Activated CD4-positive, alpha-beta T cell treated with anti-CD3 and anti-CD28 coated beads for 4 hours (primary cell): ENCODE data around the gene SWAP70.

Experiments
- DNase-seq, 2 donors: peaks; one replicate each; pipeline ENCODE4 v3.0.0-alpha.2; 2020

The SWAP70 gene

GRCh38 chr11:9651899-9652748, 11.8 kb upstream of the SWAP70 start:
- no peak for DNase-seq

DNA sequence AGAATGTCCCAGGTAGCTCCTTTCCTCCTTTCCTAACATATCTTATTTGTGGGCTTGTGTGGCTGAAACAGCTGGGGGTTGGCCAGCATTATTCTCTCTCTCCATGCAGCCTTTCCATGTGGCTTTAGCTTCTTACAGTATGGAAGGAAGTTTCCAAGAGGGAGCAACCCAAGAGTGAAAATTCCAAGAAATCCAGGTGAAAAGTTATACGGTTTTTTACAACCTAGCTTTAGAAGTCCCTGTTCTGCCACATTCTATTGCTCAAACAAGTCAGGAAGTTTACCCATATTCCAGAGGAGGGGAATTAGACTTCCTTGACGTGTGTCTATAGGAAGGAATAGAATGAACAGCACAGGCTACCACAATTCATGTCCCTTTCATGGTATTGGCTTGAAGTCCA, 10.0 kb upstream of the SWAP70 start:
- no peak for DNase-seq

GRCh38 chr11:9656864-9657263, 7.0 kb upstream of the SWAP70 start:
- no peak for DNase-seq

- DNase-seq = no peak
Observed at GRCh38 chr11:9657531-9657930, 6.3 kb upstream of the SWAP70 start.

- no peak for DNase-seq
Observed at GRCh38 chr11:9660886-9661285, 3.0 kb upstream of the SWAP70 start.

GRCh38 chr11:9662273-9662672, 1.6 kb upstream of the SWAP70 start:
- DNase-seq = no peak

- peak in 1 of 2 donors; percentile 21 for DNase-seq
Observed at GRCh38 chr11:9664276-9665171, 647 bp downstream of the SWAP70 start.

DNA sequence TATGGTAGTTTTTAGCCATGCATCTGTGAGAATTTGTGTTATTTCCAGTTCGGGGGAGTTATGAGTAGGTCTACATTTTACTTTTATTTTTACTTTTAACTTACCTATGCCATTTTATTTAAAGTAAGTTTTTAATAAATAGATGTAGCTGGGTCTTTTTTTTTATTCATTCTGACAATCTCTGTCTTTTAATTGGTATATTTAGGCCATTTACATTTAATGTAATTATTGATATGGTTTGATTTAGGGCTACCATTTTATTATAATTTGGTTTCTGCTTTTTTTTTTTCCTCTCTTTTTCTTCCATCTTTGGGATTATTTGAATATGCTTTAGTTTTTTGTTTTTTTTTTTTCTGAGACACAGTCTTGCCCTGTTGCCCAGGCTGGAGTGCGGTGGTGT, 1.9 kb downstream of the SWAP70 start:
- DNase-seq = no peak

DNA sequence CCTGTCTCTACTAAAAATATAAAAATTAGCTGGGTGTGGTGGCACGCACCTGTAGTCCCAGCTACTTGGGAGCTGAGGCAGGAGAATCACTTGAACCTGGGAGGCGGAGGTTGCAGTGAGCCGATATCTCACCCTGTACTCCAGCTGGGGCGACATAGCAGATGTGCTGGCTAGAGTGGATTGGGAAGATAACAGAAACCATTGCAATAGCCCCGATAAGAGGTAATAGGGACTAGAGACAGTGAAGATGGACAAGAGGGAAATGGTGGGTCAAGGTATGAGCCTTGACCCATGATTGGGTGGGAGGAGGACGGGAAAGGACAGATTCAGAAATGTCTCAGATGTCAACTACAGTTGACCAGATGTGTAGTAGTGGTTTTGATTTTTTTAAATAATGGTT, 6.1 kb downstream of the SWAP70 start:
- no peak for DNase-seq

DNA sequence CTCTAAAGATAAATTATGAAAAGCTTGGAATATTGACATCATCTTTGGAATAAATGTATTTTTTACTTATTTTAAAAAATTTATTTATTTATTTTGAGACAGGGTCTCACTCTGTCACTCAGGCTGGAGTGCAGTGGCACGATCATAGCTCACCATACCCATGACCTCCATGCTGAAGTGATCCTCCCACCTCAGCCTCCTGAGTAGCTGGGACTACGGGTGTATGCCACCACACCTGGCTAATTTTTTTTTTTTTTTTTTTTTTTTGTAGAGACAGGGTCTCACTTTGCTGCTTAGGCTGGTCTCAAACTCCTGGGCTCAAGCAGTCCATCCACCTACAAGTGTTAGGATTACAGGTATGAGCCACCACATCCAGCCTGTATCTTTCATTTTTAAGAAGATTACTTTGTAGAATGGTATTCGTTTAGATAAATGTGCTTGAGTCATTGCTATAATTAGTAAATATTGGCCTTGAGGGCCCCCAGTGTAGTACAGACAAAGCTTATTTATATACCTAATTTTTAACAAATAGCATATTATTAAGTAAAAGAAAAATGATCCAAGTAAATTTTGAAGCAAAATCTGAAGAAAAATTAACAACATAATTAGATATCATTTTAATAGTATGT, 8.5 kb downstream of the SWAP70 start:
- no peak for DNase-seq

DNA sequence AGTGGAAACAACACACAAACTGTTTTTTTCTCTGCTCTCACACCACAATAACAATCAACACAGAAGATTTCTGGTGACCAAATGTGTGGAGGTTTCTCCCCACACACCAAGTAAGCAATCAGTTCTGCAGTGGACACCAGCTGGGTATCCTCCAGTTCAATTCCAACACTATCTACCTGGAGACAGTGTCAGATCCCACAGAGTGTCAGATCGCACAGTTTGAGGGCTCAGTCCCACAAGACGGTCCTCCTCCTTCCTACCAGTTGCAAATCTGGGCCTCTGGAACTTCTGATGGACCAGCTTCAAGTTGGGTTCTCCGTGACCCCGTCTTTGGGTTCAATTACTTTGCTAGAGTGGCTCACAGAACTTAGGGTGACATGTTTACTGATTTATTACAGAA, 9.0 kb downstream of the SWAP70 start:
- DNase-seq = no peak

GRCh38 chr11:9675691-9676090, 11.8 kb downstream of the SWAP70 start:
- DNase-seq = no peak

GRCh38 chr11:9677951-9678350, 14.1 kb downstream of the SWAP70 start:
- no peak for DNase-seq

- DNase-seq = no peak
Observed at GRCh38 chr11:9678576-9678975, 14.7 kb downstream of the SWAP70 start.

DNA sequence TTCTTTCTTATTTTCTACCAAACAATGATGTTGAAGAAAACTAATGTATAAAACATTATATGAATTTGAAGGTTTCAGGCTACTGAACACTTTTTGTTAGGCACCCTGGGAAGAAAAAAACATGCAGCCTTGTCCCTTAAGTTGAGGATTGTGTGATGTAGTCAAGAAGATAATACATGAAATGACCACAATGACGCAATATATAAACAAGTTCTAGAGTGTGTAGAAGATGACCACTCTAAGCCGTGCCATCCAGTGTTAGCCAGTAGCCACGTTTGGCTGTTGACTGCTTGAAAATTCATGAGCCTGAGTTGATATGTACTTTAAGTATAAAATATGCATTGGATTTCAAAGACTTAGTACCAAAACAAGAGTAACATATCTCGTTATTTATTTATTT, 16.2 kb downstream of the SWAP70 start:
- DNase-seq = no peak

GRCh38 chr11:9681583-9682372, 17.9 kb downstream of the SWAP70 start:
- no peak for DNase-seq

DNA sequence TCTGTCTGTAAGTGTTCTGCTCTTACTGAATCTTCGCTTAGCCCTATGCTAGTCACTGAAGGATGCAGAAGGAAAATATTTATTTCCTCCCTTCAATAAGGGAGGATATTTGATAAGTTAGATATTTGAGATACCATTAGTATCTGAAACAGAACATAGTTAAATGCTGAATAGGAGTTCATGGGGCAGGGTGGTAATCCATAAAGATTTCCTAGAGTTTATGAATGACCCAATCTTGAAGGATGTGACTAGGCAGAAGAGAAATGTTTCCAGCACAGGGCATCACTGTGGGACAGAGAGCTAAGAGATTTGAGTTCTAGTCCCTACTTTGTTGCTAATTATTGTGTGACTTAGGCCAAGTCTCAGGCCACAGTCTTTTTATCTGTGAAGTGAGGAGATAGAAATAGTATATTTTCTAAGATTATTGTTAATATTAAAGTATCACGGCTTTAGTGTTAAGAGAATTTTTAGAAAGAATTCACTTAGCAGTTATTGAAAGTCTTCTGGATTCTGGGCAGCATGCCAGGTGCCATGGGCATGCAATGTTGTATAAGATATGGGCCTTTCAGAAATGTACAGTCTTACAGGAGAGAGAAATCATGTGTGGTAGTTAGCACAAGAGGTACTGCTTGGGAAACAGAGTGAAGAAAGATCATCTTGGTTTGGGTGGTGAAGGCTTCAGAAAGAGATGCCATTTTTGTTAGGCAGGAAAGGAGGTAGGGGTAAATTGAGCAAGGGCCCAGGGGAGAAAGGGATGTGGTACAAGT, 24.0 kb downstream of the SWAP70 start:
- DNase-seq = no peak

DNA sequence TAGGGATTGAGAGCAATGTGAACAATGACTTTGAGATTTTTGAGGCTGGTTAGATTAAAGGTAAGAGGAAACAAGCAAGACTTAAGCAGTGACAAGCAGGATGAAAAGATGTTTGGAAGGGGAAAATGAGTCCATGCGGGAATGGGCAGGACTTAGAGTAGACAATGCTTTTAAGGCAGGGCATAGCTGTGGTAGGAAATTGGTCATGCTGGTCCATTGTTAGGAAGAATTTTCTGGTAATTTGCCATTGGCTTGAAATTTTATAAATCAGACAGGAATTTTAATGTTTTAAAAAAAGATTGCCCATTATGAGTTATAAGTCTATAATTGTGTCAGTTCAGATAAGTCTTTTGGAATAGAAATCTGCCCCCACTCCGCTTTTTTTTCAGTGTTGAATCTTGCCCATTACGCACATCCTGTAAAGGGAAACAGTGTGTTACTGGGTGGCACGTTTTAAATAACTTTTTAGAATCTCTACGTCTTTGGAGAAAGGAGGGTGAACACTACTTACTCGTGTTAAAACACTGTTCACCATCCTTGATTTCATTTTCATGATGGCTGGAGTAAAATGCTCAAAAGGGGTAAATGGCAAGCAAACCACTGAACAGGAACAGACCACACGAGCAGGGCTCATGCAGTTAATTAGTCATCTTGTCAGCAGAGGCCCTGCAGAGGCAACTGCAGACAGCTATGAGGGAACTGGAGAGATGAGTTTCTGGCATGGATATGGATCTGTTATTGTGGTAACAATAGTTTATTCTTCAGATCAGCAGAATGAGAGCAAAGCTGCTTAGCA, 25.0 kb downstream of the SWAP70 start:
- no peak for DNase-seq

GRCh38 chr11:9689721-9690120, 25.8 kb downstream of the SWAP70 start:
- no peak for DNase-seq

GRCh38 chr11:9691865-9692264, 28.0 kb downstream of the SWAP70 start:
- DNase-seq = no peak

DNA sequence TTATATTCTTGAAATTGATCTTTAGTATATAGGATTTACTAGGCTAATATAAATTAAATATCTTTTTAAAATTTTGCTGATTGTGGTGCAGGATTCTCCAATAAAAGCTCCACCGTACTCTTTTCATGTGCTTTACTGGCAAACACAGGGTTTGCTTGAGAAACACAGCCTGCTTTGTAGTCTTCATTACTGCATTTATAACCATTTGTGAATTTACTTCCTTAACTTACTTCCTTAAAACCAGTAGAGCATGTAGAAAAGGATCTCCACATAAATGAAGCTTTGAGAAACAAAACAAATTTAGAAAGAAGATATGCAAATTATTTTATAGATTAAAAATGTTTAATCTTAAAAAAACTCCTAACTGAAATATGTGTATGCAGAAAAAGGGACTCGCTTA, 28.8 kb downstream of the SWAP70 start:
- DNase-seq = no peak
